Keratinocyte (primary cell): Measurements from ENCODE around the gene SSH3. TPM values are rescaled to one million over a fixed set of nuclear protein-coding genes. Genes with fewer than 3 reads are reported as not detected.

ENCODE experiments used
- DNase-seq: peaks from one replicate; pipeline ENCODE4 v3.0.0-alpha.2; 2011; ENCODE audit warnings: low read depth, missing footprints, low spot score
- FAIRE-seq: peaks from 2 replicates; lab custom pipeline; 2011; peaks lifted over from hg19 to GRCh38; lab: Jason Lieb, UNC
- H2AFZ ChIP-seq: 2 replicates; pipeline ENCODE4 v1.6.0; 2012; ENCODE audit warnings: low read length, control low read depth, inconsistent platforms; ENCODE audit not compliant: control insufficient read depth
- H3K27ac ChIP-seq: 2 replicates; pipeline ENCODE4 v1.5.1; 2011; ENCODE audit warnings: low read length; ENCODE audit not compliant: control insufficient read depth, insufficient read depth
- H3K27me3 ChIP-seq: 3 replicates; pipeline ENCODE4 v1.6.0; 2011; ENCODE audit warnings: low read length; ENCODE audit not compliant: control insufficient read depth, insufficient read depth; ENCODE audit errors: extremely low read depth
- H3K36me3 ChIP-seq, 2 experiments: 2 replicates in 1 of 2; 3 replicates in 1 of 2; pipeline ENCODE4 v1.5.1; 2011; ENCODE audit warnings: low read length in 2 of 2, mild to moderate bottlenecking in 1 of 2; ENCODE audit not compliant: control insufficient read depth in 2 of 2, insufficient read depth in 2 of 2; ENCODE audit errors: extremely low read depth in 1 of 2
- H3K4me1 ChIP-seq: 3 replicates; pipeline ENCODE4 v1.5.1; 2011; ENCODE audit warnings: low read length; ENCODE audit not compliant: control insufficient read depth, insufficient read depth; ENCODE audit errors: extremely low read depth
- H3K4me2 ChIP-seq: 3 replicates; pipeline ENCODE4 v1.6.0; 2011; ENCODE audit warnings: low read depth, low read length; ENCODE audit not compliant: control insufficient read depth, insufficient read depth; ENCODE audit errors: extremely low read depth
- H3K4me3 ChIP-seq, 3 experiments: fragments of 200-600 bp in 1 of 3; sonication (generic) in 1 of 3; 2 replicates in 2 of 3; 3 replicates in 1 of 3; pipeline ENCODE4 v1.5.1; 2011 to 2016; ENCODE audit warnings: low read length in 3 of 3, mild to moderate bottlenecking in 3 of 3, control low read depth in 2 of 3, inconsistent platforms in 1 of 3, low read depth in 1 of 3, mixed read lengths in 1 of 3, mixed run types in 1 of 3, moderate library complexity in 1 of 3; ENCODE audit not compliant: control insufficient read depth in 2 of 3, insufficient read depth in 2 of 3; ENCODE audit errors: extremely low read depth in 1 of 3
- H3K79me2 ChIP-seq: 2 replicates; pipeline ENCODE4 v1.6.0; 2012; ENCODE audit warnings: low read length; ENCODE audit not compliant: control insufficient read depth, insufficient read depth
- H3K9ac ChIP-seq: 3 replicates; pipeline ENCODE4 v1.6.0; 2011; ENCODE audit warnings: low read length; ENCODE audit not compliant: control insufficient read depth, insufficient read depth; ENCODE audit errors: extremely low read depth
- H3K9me1 ChIP-seq: 3 replicates; pipeline ENCODE4 v1.6.0; 2011; ENCODE audit warnings: low read length; ENCODE audit not compliant: control insufficient read depth, insufficient read depth; ENCODE audit errors: extremely low read depth
- H3K9me3 ChIP-seq: 2 replicates; pipeline ENCODE4 v1.5.1; 2012; ENCODE audit warnings: low read depth, low read length; ENCODE audit not compliant: control insufficient read depth
- H4K20me1 ChIP-seq: 3 replicates; pipeline ENCODE4 v1.6.0; 2011; ENCODE audit warnings: low read length; ENCODE audit not compliant: control insufficient read depth, insufficient read depth; ENCODE audit errors: extremely low read depth
- EZH2 ChIP-seq: IDR thresholded peaks from one replicate; pipeline ENCODE4 v1.6.1; 2012; ENCODE audit warnings: inconsistent platforms, mild to moderate bottlenecking, low read length, moderate library complexity
- dilution Hi-C: fragments of 300-500 bp; cut with MboI; formaldehyde crosslinking; loops from one replicate; pipeline ENCODE4 v1.7.0; 2020; ENCODE audit warnings: low sequenced_read_pairs; ENCODE audit not compliant: extremely low pct_ligation_motif_present
- polyA plus RNA-seq, 5 experiments: library from polyadenylated mRNA; depleted of rRNA in 3 of 5; stranded (reverse) in 3 of 5; stranded (forward) in 1 of 5; unstranded in 1 of 5; fragments of >200 nt; gene quantifications; 1 replicate in 1 of 5; 2 replicates in 3 of 5; 3 replicates in 1 of 5; pipeline versions ENCODE4 v1.2.1 to v1.2.3, GENCODE V29; 2011 to 2012; ENCODE audit warnings: missing spikeins in 2 of 5, low read depth in 1 of 5, low replicate concordance in 1 of 5
- TF ChIP-seq, protein P1 (sequence below), 3 experiments: IDR thresholded peaks in 1 of 3; conservative IDR thresholded peaks in 1 of 3; optimal IDR thresholded peaks in 1 of 3; 2 replicates in 2 of 3; 3 replicates in 1 of 3; pipeline versions ENCODE3 to v1.5.1; 2011; ENCODE audit warnings: low read length in 3 of 3, mild to moderate bottlenecking in 3 of 3, moderate library complexity in 2 of 3, control low read depth in 1 of 3, inconsistent platforms in 1 of 3; ENCODE audit not compliant: insufficient read depth in 2 of 3; ENCODE audit errors: extremely low read depth in 1 of 3

The SSH3 gene
- polyA plus RNA-seq, 1 donor (not counting 4 experiments of a cell fraction or from before 2014, with no cell fraction given), result 24.8 TPM

DNA sequence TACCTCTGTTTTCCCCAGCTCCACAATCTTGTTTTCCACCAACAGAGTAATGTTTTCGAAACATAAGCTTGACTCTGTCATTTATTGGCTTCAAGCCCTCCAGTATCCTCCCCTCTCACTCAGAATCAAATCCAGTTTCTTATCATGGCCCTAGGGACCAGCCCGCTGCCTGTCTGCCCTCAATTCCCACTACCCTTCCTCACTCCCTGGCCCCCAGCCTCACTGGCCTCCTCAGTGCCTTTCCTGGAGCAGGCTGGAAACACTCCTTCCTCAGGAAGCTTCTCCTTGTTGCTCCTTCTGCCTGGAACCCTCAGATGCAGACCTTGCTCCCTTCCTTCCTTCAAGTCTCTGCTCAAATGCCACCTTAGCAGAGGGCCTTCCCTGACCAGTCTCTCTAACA is 46.1 kb downstream of the SSH3 start:
- no peak overlapping the region for H3K4me3 ChIP-seq
- H3K27me3 ChIP-seq, result no peaks in the 10 kb centered on the region
- H3K9ac ChIP-seq, result no peak overlapping the region
- peaks cover 3% of the 10 kb centered on the region for H3K9me1 ChIP-seq
- FAIRE-seq (no peak), DNase-seq (no peak)
- no peaks in the 10 kb centered on the region for H3K9me3 ChIP-seq
- no peak for TF ChIP-seq EZH2
- TF ChIP-seq, protein P1, sequence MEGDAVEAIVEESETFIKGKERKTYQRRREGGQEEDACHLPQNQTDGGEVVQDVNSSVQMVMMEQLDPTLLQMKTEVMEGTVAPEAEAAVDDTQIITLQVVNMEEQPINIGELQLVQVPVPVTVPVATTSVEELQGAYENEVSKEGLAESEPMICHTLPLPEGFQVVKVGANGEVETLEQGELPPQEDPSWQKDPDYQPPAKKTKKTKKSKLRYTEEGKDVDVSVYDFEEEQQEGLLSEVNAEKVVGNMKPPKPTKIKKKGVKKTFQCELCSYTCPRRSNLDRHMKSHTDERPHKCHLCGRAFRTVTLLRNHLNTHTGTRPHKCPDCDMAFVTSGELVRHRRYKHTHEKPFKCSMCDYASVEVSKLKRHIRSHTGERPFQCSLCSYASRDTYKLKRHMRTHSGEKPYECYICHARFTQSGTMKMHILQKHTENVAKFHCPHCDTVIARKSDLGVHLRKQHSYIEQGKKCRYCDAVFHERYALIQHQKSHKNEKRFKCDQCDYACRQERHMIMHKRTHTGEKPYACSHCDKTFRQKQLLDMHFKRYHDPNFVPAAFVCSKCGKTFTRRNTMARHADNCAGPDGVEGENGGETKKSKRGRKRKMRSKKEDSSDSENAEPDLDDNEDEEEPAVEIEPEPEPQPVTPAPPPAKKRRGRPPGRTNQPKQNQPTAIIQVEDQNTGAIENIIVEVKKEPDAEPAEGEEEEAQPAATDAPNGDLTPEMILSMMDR (optimal IDR thresholded peaks at IDR 0.05 in 1 of 3, IDR thresholded peaks at IDR 0.05 in 1 of 3, conservative IDR thresholded peaks at IDR 0.05 in 1 of 3; ENCODE audit: extremely low read depth in 1 of 3, insufficient read depth in 2 of 3, low read length in 3 of 3), result no peak
- no peak overlapping the region for H3K27ac ChIP-seq
- H3K36me3 ChIP-seq, result peaks cover 0 to 6% of the 10 kb centered on the region in 2 experiments
- H4K20me1 ChIP-seq, result no peaks in the 10 kb centered on the region
- H3K4me1 ChIP-seq, result peaks cover 41% of the 10 kb centered on the region
- dilution Hi-C loops, result no loop called here
- no peak overlapping the region for H2AFZ ChIP-seq
- peaks cover 8% of the 10 kb centered on the region for H3K79me2 ChIP-seq
- no peak overlapping the region for H3K4me2 ChIP-seq

GRCh38 chr11:67349928-67350465 is 46.7 kb downstream of the SSH3 start:
- FAIRE-seq, result no peak
- H3K4me2 ChIP-seq, result no peak overlapping the region
- no peaks in the 10 kb centered on the region for H3K27me3 ChIP-seq
- DNase-seq, result no peak
- peaks cover 0 to 6% of the 10 kb centered on the region in 2 experiments for H3K36me3 ChIP-seq
- TF ChIP-seq EZH2, result no peak
- TF ChIP-seq, protein P1 (optimal IDR thresholded peaks at IDR 0.05 in 1 of 3, IDR thresholded peaks at IDR 0.05 in 1 of 3, conservative IDR thresholded peaks at IDR 0.05 in 1 of 3; ENCODE audit: extremely low read depth in 1 of 3, insufficient read depth in 2 of 3, low read length in 3 of 3), result no peak
- no peaks in the 10 kb centered on the region for H3K9me3 ChIP-seq
- dilution Hi-C loops, result no loop called here
- peaks cover 8% of the 10 kb centered on the region for H3K79me2 ChIP-seq
- H3K4me3 ChIP-seq, result no peak overlapping the region
- no peaks in the 10 kb centered on the region for H4K20me1 ChIP-seq
- H3K27ac ChIP-seq, result no peak overlapping the region
- H3K4me1 ChIP-seq, result peaks cover 46% of the 10 kb centered on the region
- H3K9ac ChIP-seq, result no peak overlapping the region
- no peak overlapping the region for H2AFZ ChIP-seq
- peaks cover 3% of the 10 kb centered on the region for H3K9me1 ChIP-seq
